ENCODE results near the gene UNC119.

UNC119 gene

DNA sequence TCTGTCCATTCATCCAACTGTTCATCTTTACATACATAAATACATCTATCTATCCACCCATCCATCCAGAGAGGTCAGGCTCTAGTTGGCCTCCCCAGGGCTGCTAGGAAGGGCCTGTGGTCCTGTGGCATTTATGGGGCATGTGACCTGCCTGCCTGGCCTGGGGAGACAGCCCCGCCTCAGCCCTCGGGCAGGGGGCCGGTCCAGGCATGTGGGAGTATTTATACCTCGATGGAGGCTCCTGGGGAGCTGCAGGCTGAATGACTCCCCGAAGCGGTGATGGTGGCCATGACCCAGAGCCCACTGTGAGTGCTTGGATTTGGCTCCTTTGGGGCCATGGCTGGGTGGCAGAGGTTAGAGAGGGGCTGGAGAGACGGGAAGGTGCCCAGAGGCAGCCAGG is 38.9 kb downstream of the UNC119 start:
- DNase-seq (ENCODE audit: low read depth), result no peak
- no peak for TF ChIP-seq CTCF (IDR thresholded peaks at IDR 0.05; ENCODE audit: insufficient read depth, low read depth, low read length, missing control alignments)
- no peak overlapping the region for H3K4me3 ChIP-seq (ENCODE audit: low read length)

GRCh38 chr17:28511858-28512461 is 40.5 kb downstream of the UNC119 start:
- no peak for TF ChIP-seq CTCF (IDR thresholded peaks at IDR 0.05; ENCODE audit: insufficient read depth, low read depth, low read length, missing control alignments)
- no peak overlapping the region for H3K4me3 ChIP-seq (ENCODE audit: low read length)
- DNase-seq (ENCODE audit: low read depth), result no peak

DNA sequence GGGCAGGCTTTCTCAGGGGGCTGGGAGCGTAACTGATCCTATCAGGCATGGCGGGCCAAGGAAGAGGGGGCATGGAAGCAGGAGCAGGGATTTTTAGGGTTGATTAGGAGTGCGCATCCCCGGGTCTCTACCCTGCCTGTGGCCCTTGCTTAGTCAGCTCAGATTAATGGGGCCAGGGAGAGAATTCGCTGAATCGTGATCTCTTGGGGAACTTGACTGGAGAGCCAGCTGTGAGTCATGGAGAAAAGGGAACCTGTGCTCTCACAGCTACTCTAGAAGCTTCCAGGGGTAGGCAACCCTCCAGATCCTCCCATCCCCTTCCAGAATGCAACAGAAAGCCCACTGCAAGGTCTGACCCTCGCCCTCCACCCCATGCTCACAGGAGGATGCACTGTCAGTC is 42.6 kb downstream of the UNC119 start:
- no peak for TF ChIP-seq CTCF (IDR thresholded peaks at IDR 0.05; ENCODE audit: insufficient read depth, low read depth, low read length, missing control alignments)
- no peak overlapping the region for H3K4me3 ChIP-seq (ENCODE audit: low read length)
- DNase-seq (ENCODE audit: low read depth), result peak; percentile 64

DNA sequence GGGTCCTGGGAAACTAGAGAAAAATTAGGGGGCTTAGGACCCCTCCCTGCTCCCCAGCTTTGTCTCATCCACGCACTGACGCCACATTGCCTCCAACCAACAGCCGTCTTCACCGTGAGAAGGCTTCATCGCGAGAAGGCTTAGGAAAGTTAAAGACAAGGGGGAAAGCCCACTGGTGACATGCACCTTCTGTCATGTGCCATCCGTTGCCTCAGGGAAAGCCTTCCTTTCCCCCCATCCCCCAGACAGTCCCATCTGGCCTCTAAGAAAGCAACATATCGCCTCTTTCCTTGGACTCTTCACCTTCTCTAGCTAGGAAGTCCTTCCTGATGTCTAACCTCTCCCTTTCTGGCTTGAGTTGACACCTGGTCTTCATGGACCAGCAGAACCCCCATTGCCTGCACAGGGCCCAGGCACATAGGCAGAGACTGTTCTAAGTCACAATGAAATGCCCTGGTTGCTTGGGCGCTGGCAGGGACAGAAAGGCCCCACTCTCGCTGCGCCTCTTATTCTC is 44.2 kb downstream of the UNC119 start:
- no peak for DNase-seq (ENCODE audit: low read depth)
- no peak for TF ChIP-seq CTCF (IDR thresholded peaks at IDR 0.05; ENCODE audit: insufficient read depth, low read depth, low read length, missing control alignments)
- peak overlapping the region; percentile 42 for H3K4me3 ChIP-seq (ENCODE audit: low read length)

- peak; percentile 94 for DNase-seq (ENCODE audit: low read depth)
- TF ChIP-seq CTCF (IDR thresholded peaks at IDR 0.05; ENCODE audit: insufficient read depth, low read depth, low read length, missing control alignments), result no peak
- peak overlapping the region; percentile 64 for H3K4me3 ChIP-seq (ENCODE audit: low read length)
Measured at GRCh38 chr17:28507567-28508203, 44.7 kb downstream of the UNC119 start.

DNA sequence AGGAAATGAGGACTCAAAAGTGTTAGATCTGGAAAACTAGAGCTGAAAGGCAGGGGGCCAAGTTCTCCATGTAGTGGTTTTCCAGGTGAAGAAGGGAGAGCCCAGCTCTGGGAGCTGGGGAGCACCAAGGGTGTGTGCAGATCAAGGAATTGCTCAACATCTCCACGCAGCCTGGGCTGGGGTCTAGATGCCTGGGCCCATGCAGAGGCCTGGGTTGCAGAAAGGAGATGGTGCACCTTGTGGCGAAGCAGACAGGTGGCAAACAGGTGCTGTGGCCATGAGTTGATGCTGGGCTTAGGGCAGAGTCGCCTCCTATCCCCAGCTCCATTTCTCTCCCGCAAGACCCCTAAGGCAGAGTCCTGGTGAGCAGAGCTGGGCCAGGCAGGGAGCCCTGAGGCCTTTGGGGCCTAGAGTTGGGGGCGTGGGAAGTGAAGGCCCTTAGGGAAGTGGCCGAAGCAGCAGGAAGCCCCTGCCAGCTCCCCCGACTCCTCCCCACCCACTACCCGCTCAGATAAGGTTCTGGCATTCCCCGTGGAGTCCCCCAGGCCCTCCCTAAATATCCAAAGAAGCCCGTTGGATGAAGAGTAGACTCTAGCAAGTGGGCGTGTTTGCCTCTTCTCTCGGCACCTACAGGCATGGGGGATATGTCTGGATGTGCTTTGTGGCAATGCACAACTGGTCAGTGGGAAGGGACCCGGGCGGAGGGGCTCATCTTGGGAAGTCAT is 45.5 kb downstream of the UNC119 start:
- peak overlapping the region; percentile 64 for H3K4me3 ChIP-seq (ENCODE audit: low read length)
- DNase-seq (ENCODE audit: low read depth), result no peak
- no peak for TF ChIP-seq CTCF (IDR thresholded peaks at IDR 0.05; ENCODE audit: insufficient read depth, low read depth, low read length, missing control alignments)
